Peyer's patch (tissue), 4 donors: ENCODE measurements around the gene YBX2.

Experiments used
- POLR2A ChIP-seq, 2 donors: fragments of 450-650 bp; IDR thresholded peaks; one replicate each; pipeline ENCODE4 v1.5.1; 2017; ENCODE audit warnings: antibody characterized with exemption in 2 of 2, mild to moderate bottlenecking in 2 of 2, moderate library complexity in 2 of 2
- TF ChIP-seq, protein P1 (sequence below), 6 experiments: fragments of 450-650 bp in 4 of 6; fragments of 200-600 bp in 2 of 6; sonication (generic) in 1 of 6; IDR thresholded peaks; one replicate each; pipeline ENCODE4 v1.5.1; 2017 to 2019; ENCODE audit warnings: antibody characterized with exemption in 6 of 6, mild to moderate bottlenecking in 3 of 6, moderate library complexity in 1 of 6

DNA sequence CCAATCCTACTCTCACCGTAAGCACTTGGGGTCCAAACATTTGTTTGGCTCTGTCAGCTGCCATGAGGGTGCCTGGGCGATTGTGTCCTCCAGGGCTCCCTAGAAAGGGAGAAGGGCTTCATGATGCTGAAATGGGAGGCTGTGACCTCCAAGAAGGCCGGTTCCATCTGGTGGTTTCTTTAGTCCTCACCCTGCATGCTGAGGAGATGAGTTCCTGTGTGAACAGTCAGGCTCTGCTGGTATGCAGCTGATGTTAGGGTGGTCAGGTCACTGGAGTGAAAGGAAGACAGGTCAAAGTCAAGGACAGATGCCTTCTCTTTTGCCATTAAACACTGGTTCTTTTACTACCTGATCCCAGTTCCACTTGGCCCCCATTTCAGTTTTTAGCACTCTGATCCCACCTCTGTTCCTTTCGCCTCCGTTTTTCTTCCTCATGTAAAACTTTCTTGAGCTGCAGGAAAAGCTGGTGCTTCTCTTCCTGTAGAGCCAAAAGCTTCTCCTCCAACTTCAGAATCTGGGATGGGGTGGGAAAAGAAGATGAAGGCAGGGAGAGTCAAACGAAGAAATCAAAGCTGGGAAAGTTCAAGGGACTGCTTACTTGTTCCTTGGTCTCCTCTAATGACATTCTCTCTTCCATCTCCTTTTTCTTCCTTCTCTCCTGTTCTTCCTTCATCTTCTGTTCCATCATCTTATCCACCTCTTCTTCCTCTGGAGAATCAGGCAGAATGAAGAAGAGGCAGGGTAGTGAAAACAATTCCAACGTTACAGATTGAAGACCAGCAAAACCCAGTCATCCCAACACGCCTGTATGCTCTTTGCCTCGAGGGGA, 19.7 kb upstream of the YBX2 start:
- no peak for TF ChIP-seq POLR2A (IDR thresholded peaks at IDR 0.05)
- TF ChIP-seq, protein P1, sequence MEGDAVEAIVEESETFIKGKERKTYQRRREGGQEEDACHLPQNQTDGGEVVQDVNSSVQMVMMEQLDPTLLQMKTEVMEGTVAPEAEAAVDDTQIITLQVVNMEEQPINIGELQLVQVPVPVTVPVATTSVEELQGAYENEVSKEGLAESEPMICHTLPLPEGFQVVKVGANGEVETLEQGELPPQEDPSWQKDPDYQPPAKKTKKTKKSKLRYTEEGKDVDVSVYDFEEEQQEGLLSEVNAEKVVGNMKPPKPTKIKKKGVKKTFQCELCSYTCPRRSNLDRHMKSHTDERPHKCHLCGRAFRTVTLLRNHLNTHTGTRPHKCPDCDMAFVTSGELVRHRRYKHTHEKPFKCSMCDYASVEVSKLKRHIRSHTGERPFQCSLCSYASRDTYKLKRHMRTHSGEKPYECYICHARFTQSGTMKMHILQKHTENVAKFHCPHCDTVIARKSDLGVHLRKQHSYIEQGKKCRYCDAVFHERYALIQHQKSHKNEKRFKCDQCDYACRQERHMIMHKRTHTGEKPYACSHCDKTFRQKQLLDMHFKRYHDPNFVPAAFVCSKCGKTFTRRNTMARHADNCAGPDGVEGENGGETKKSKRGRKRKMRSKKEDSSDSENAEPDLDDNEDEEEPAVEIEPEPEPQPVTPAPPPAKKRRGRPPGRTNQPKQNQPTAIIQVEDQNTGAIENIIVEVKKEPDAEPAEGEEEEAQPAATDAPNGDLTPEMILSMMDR (IDR thresholded peaks at IDR 0.05): no peak
